Ascending aorta (tissue), 2 donors: ENCODE data around the gene PPP2R5D. TPM values are rescaled to one million over a fixed set of nuclear protein-coding genes. Genes with fewer than 3 reads are reported as not detected.

Experiments
- DNase-seq, 2 donors: peaks; one replicate each; pipeline ENCODE4 v3.0.0-alpha.2; 2019; ENCODE audit warnings: low spot score in 2 of 2
- H3K27ac ChIP-seq, 2 donors: fragments of 200-600 bp; sonication (generic); one replicate each; pipeline ENCODE4 v1.5.1; 2016 to 2017; ENCODE audit warnings: mild to moderate bottlenecking in 1 of 2
- H3K27me3 ChIP-seq: fragments of 200-600 bp; sonication (generic); one replicate; pipeline ENCODE4 v1.5.1; 2017
- H3K36me3 ChIP-seq, 2 donors: fragments of 200-600 bp; sonication (generic); one replicate each; pipeline ENCODE4 v1.5.1; 2016
- H3K4me1 ChIP-seq, 2 donors: fragments of 200-600 bp; sonication (generic); one replicate each; pipeline ENCODE4 v1.5.1; 2016 to 2017; ENCODE audit warnings: mild to moderate bottlenecking in 1 of 2
- H3K4me3 ChIP-seq, 2 donors: fragments of 200-600 bp; sonication (generic); one replicate each; pipeline ENCODE4 v1.5.1; 2016 to 2017; ENCODE audit warnings: mild to moderate bottlenecking in 1 of 2
- H3K9me3 ChIP-seq, 2 donors: fragments of 200-600 bp; sonication (generic); one replicate each; pipeline ENCODE4 v1.5.1; 2016
- intact Hi-C: fragments of 100-400 bp; cut with DNase I; formaldehyde crosslinking; loops from one replicate; pipeline ENCODE4 v1.15.1; 2023
- total RNA-seq: library from RNA; depleted of rRNA; stranded (reverse); fragments of >200 nt; gene quantifications from one replicate; pipeline ENCODE4 v1.1.0, GENCODE V29; 2016
- TF ChIP-seq, protein P1 (sequence below), 3 experiments: fragments of 200-600 bp in 2 of 3; fragments of 450-650 bp in 1 of 3; sonication (generic) in 2 of 3; IDR thresholded peaks; one replicate each; pipeline ENCODE4 v1.5.1; 2016 to 2019; ENCODE audit warnings: antibody characterized with exemption in 3 of 3, mild to moderate bottlenecking in 1 of 3, moderate library complexity in 1 of 3

PPP2R5D gene
- total RNA-seq, 1 donor from 2014 or later: 27.7 TPM

GRCh38 chr6:43026365-43026764 is 42.0 kb downstream of the PPP2R5D start:
- peaks cover 69% of the 10 kb centered on the region in 2 donors for H3K36me3 ChIP-seq
- no peak overlapping the region for H3K27ac ChIP-seq
- TF ChIP-seq, protein P1, sequence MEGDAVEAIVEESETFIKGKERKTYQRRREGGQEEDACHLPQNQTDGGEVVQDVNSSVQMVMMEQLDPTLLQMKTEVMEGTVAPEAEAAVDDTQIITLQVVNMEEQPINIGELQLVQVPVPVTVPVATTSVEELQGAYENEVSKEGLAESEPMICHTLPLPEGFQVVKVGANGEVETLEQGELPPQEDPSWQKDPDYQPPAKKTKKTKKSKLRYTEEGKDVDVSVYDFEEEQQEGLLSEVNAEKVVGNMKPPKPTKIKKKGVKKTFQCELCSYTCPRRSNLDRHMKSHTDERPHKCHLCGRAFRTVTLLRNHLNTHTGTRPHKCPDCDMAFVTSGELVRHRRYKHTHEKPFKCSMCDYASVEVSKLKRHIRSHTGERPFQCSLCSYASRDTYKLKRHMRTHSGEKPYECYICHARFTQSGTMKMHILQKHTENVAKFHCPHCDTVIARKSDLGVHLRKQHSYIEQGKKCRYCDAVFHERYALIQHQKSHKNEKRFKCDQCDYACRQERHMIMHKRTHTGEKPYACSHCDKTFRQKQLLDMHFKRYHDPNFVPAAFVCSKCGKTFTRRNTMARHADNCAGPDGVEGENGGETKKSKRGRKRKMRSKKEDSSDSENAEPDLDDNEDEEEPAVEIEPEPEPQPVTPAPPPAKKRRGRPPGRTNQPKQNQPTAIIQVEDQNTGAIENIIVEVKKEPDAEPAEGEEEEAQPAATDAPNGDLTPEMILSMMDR (IDR thresholded peaks at IDR 0.05): no peak
- intact Hi-C loops: no loop called here
- no peak overlapping the region for H3K4me3 ChIP-seq
- no peaks in the 10 kb centered on the region for H3K27me3 ChIP-seq
- H3K4me1 ChIP-seq: peaks cover 4 to 15% of the 10 kb centered on the region in 2 donors
- no peaks in the 10 kb centered on the region for H3K9me3 ChIP-seq
- DNase-seq: no peak

DNA sequence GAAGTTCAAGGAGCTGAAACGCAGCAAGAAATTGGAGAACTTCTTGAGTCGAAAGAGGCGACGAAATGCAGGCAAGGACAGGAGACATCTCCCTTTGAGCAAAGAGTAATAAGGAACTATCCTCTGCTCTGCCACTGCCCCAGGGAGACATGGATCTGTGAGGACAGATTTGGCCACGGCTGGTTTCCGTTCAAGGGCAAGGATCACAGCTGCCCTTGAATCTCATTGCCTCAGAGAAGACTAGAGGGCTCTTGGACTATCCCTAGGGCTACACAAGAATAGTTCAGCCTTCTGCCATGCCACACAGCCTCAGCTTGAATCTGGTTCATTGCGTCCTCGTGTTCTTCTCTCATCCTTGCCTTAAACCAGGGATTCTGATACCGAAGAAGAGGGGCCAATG is 44.8 kb downstream of the PPP2R5D start:
- TF ChIP-seq, protein P1 (IDR thresholded peaks at IDR 0.05): no peak
- no peaks in the 10 kb centered on the region for H3K9me3 ChIP-seq
- DNase-seq: no peak
- H3K27ac ChIP-seq: no peak overlapping the region
- intact Hi-C loops: no loop called here
- H3K36me3 ChIP-seq: peaks cover 79 to 88% of the 10 kb centered on the region in 2 donors
- no peaks in the 10 kb centered on the region for H3K27me3 ChIP-seq
- no peak overlapping the region for H3K4me3 ChIP-seq
- peaks cover 0 to 2% of the 10 kb centered on the region in 2 donors for H3K4me1 ChIP-seq

- intact Hi-C loops: no loop called here
- TF ChIP-seq, protein P1 (IDR thresholded peaks at IDR 0.05): no peak
- Histone ChIP-seq H3K36me3 (peaks cover 61 to 68% of the 10 kb centered on the region in 2 donors), H3K27ac (no peak overlapping the region), H3K9me3 (no peaks in the 10 kb centered on the region), H3K4me1 (no peaks in the 10 kb centered on the region), H3K4me3 (no peak overlapping the region), H3K27me3 (no peaks in the 10 kb centered on the region)
- DNase-seq: no peak
Observed at GRCh38 chr6:43032326-43032725, 48.0 kb downstream of the PPP2R5D start.

DNA sequence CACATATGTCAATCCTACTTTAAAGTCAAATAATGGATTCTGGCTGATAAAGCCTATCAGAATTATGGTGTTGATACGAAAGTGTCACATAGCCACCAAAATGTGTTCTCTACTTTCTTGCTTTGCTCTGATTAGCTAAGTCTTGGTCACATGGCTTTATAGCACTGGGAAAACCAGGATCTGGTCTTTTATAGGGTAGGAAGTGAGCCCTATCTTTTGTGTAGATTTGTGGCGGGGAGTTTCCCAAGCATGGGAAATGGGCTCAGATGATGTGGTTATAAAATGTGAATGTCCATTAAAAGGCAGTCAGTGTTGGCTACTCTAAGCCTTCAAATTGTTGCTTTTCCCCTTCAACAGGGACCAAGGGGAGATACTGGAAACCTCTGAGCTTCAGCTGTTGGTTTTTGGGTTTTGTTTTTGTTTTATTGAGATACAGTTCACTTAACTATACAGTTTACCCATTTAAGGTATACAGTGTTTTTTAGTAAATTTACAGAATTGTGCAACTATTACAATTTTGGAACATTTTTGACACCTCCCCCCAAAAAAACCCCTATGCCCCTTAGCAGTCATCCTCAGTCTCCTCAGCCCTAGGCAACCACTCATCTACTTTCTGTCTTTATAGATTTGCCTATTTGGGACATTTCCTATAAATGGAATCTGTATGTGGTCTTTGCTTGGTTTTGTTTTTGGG is 49.3 kb downstream of the PPP2R5D start:
- TF ChIP-seq, protein P1 (IDR thresholded peaks at IDR 0.05): no peak
- intact Hi-C loops: no loop called here
- H3K4me1 ChIP-seq: no peaks in the 10 kb centered on the region
- no peaks in the 10 kb centered on the region for H3K9me3 ChIP-seq
- peaks cover 60 to 67% of the 10 kb centered on the region in 2 donors for H3K36me3 ChIP-seq
- H3K27ac ChIP-seq: no peak overlapping the region
- no peaks in the 10 kb centered on the region for H3K27me3 ChIP-seq
- DNase-seq: no peak
- H3K4me3 ChIP-seq: no peak overlapping the region

DNA sequence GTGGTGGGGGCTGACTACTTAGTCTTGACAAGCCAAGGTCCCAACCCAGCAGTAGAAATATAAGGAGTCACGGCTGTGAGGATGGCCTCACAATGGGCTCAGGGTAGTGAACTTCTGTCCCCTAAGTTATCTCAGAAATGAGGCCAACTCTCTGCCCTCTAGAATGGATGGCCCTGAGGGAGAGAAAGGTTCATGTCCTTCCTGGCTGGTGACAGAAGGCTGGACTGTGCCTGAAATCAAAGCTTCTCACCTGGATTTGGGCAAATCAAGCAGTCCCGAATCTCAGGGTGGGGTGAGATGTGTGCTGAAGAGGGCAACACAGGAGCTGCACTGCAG is 49.8 kb downstream of the PPP2R5D start:
- H3K27ac ChIP-seq: no peak overlapping the region
- no peak overlapping the region for H3K4me3 ChIP-seq
- no peaks in the 10 kb centered on the region for H3K4me1 ChIP-seq
- DNase-seq: no peak
- intact Hi-C loops: no loop called here
- peaks cover 55 to 67% of the 10 kb centered on the region in 2 donors for H3K36me3 ChIP-seq
- no peaks in the 10 kb centered on the region for H3K9me3 ChIP-seq
- TF ChIP-seq, protein P1 (IDR thresholded peaks at IDR 0.05): no peak
- no peaks in the 10 kb centered on the region for H3K27me3 ChIP-seq
